Measurements from ENCODE around the gene ICA1.

DNA sequence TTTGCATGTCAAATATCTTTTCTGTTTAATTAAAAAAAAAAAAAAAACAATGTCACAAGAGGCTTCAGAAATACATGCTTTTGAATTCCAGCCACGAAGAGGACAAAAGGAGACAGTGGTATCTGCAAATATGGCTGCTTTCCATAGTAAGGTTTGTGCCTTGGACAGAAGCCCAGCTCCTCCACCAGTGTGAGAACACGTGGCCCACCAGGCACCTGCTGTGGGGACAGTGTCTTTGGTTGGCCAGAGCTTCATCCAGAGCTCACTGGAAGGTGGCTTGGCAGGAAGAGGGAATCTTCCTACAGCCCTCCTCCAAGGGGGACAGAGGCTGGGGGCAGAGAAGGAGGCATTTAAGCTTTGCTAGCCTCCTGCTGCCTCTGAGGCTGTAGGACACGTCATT, 148.8 kb downstream of the ICA1 start:
- TF ChIP-seq POLR2AphosphoS5 (IDR thresholded peaks at IDR 0.05) (no peak), POLR2A (IDR thresholded peaks at IDR 0.05) (no peak), EP300 (IDR thresholded peaks at IDR 0.05) (no peak)
- TF ChIP-seq, protein P1, sequence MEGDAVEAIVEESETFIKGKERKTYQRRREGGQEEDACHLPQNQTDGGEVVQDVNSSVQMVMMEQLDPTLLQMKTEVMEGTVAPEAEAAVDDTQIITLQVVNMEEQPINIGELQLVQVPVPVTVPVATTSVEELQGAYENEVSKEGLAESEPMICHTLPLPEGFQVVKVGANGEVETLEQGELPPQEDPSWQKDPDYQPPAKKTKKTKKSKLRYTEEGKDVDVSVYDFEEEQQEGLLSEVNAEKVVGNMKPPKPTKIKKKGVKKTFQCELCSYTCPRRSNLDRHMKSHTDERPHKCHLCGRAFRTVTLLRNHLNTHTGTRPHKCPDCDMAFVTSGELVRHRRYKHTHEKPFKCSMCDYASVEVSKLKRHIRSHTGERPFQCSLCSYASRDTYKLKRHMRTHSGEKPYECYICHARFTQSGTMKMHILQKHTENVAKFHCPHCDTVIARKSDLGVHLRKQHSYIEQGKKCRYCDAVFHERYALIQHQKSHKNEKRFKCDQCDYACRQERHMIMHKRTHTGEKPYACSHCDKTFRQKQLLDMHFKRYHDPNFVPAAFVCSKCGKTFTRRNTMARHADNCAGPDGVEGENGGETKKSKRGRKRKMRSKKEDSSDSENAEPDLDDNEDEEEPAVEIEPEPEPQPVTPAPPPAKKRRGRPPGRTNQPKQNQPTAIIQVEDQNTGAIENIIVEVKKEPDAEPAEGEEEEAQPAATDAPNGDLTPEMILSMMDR (IDR thresholded peaks at IDR 0.05) = no peak

Data from stomach (tissue), 4 donors.